ENCODE data around the gene NF1.
A peak's percentile ranks its signal among the peaks of the same experiment; 100 is the strongest.

NF1 gene

DNA sequence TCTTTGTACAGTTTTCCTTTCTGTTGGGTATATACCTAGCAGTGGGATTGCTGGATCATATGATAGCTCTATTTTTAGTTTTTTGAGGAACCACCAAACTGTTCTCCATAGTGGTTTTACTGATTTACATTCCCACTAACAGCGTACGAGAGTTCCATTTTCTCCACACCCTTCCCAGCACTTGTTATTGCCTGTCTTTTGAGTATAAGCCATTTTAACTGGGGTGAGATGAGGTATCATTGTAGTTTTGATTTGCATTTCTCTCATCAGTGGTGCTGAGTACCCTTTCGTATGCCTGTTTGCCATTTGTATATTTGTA is 220.0 kb downstream of the NF1 start:
- Histone ChIP-seq H3K9ac (no peak overlapping the region), H3K27me3 (ENCODE audit: insufficient read depth, low read depth) (no peaks in the 10 kb centered on the region), H3K4me2 (no peak overlapping the region), H2AFZ (ENCODE audit: low read depth) (no peak overlapping the region), H3K27ac (no peak overlapping the region), H3K79me2 (ENCODE audit: insufficient read depth, low read depth) (no peaks in the 10 kb centered on the region), H3K36me3 (ENCODE audit: insufficient read depth) (no peaks in the 10 kb centered on the region), H3K4me3 (IDR thresholded peaks at IDR 0.05; ENCODE audit: insufficient read depth, low read depth, low read length) (no peak overlapping the region), H4K20me1 (ENCODE audit: insufficient read depth) (no peaks in the 10 kb centered on the region), H3K4me1 (ENCODE audit: low read depth, poor library complexity, severe bottlenecking) (peaks cover 5% of the 10 kb centered on the region)
- TF ChIP-seq, protein P1, sequence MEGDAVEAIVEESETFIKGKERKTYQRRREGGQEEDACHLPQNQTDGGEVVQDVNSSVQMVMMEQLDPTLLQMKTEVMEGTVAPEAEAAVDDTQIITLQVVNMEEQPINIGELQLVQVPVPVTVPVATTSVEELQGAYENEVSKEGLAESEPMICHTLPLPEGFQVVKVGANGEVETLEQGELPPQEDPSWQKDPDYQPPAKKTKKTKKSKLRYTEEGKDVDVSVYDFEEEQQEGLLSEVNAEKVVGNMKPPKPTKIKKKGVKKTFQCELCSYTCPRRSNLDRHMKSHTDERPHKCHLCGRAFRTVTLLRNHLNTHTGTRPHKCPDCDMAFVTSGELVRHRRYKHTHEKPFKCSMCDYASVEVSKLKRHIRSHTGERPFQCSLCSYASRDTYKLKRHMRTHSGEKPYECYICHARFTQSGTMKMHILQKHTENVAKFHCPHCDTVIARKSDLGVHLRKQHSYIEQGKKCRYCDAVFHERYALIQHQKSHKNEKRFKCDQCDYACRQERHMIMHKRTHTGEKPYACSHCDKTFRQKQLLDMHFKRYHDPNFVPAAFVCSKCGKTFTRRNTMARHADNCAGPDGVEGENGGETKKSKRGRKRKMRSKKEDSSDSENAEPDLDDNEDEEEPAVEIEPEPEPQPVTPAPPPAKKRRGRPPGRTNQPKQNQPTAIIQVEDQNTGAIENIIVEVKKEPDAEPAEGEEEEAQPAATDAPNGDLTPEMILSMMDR (conservative IDR thresholded peaks at IDR 0.05; ENCODE audit: low read depth, low read length), result no peak

DNA sequence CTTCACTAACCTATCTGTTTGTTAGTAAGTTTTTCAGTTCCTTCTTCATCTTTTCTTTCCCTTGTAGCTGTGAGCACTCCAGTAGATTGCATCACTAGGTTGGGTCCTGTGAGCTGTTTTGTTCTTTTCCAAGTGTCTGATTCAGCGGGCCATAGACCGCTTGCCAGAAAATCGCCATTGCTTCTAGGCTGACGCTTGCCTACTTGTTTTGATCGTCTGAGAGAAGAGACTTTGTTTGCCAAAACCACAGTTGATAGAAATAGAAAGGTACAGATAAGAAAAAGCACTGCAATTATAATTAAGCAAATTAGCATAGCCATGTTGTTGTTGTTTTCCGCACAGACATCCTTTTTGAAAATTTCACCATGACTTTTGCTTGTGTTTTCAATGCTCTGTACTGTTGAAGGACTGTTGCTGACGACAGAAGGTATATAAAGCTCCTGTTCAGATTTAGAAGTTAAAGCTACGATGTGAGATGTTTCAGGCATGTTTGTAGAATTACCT is 223.6 kb downstream of the NF1 start:
- no peaks in the 10 kb centered on the region for H3K36me3 ChIP-seq (ENCODE audit: insufficient read depth)
- no peak overlapping the region; the same call in 1 of the 2 replicates for H3K9ac ChIP-seq
- peak overlapping the region; percentile 12 for H3K27ac ChIP-seq
- no peaks in the 10 kb centered on the region for H3K79me2 ChIP-seq (ENCODE audit: insufficient read depth, low read depth)
- no peak overlapping the region; the same call in 1 of the 2 replicates for H3K4me2 ChIP-seq
- H3K27me3 ChIP-seq (ENCODE audit: insufficient read depth, low read depth), result no peaks in the 10 kb centered on the region
- H3K4me3 ChIP-seq (IDR thresholded peaks at IDR 0.05; ENCODE audit: insufficient read depth, low read depth, low read length), result no peak overlapping the region
- TF ChIP-seq, protein P1 (conservative IDR thresholded peaks at IDR 0.05; ENCODE audit: low read depth, low read length), result no peak
- peaks cover 5% of the 10 kb centered on the region for H3K4me1 ChIP-seq (ENCODE audit: low read depth, poor library complexity, severe bottlenecking)
- no peaks in the 10 kb centered on the region for H4K20me1 ChIP-seq (ENCODE audit: insufficient read depth)
- no peak overlapping the region for H2AFZ ChIP-seq (ENCODE audit: low read depth)

GRCh38 chr17:31318851-31319661 is 224.3 kb downstream of the NF1 start:
- Histone ChIP-seq H3K27ac (peak overlapping the region; percentile 12), H2AFZ (ENCODE audit: low read depth) (no peak overlapping the region), H3K79me2 (ENCODE audit: insufficient read depth, low read depth) (no peaks in the 10 kb centered on the region), H3K36me3 (ENCODE audit: insufficient read depth) (no peaks in the 10 kb centered on the region), H3K27me3 (ENCODE audit: insufficient read depth, low read depth) (no peaks in the 10 kb centered on the region), H3K9ac (no peak overlapping the region; the same call in 1 of the 2 replicates), H3K4me1 (ENCODE audit: low read depth, poor library complexity, severe bottlenecking) (peaks cover 9% of the 10 kb centered on the region), H3K4me2 (no peak overlapping the region), H3K4me3 (IDR thresholded peaks at IDR 0.05; ENCODE audit: insufficient read depth, low read depth, low read length) (no peak overlapping the region), H4K20me1 (ENCODE audit: insufficient read depth) (no peaks in the 10 kb centered on the region)
- TF ChIP-seq, protein P1 (conservative IDR thresholded peaks at IDR 0.05; ENCODE audit: low read depth, low read length), result no peak

DNA sequence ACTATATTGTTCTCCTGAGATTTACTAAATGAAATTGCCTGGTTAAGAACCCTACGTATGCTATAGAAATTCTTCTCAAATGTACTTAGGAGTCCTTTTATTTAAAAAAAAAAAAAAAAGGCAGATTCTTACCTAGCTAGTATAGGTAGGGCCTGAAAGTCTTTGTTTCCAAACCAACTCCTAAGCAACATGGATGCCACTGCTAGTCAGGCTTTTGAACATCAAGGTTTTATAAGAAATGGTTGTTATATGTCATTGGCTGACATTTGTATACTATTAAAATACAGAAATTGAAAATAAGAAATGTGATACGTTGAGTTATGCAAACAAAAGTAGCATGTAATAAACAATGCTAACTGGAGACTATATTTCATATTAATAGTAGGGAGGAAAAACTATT is 225.5 kb downstream of the NF1 start:
- no peaks in the 10 kb centered on the region for H3K79me2 ChIP-seq (ENCODE audit: insufficient read depth, low read depth)
- H4K20me1 ChIP-seq (ENCODE audit: insufficient read depth), result no peaks in the 10 kb centered on the region
- peaks cover 9% of the 10 kb centered on the region for H3K4me1 ChIP-seq (ENCODE audit: low read depth, poor library complexity, severe bottlenecking)
- TF ChIP-seq, protein P1 (conservative IDR thresholded peaks at IDR 0.05; ENCODE audit: low read depth, low read length), result no peak
- no peaks in the 10 kb centered on the region for H3K36me3 ChIP-seq (ENCODE audit: insufficient read depth)
- no peak overlapping the region for H2AFZ ChIP-seq (ENCODE audit: low read depth)
- no peak overlapping the region for H3K4me2 ChIP-seq
- H3K9ac ChIP-seq, result no peak overlapping the region
- H3K27me3 ChIP-seq (ENCODE audit: insufficient read depth, low read depth), result no peaks in the 10 kb centered on the region
- H3K4me3 ChIP-seq (IDR thresholded peaks at IDR 0.05; ENCODE audit: insufficient read depth, low read depth, low read length), result no peak overlapping the region
- no peak overlapping the region for H3K27ac ChIP-seq
